ENCODE data around the gene CIAO2B. TPM values are rescaled to one million over a fixed set of nuclear protein-coding genes. Genes with fewer than 3 reads are reported as not detected.
"Not testable (repeated sequence)": the region's sequence is repeated elsewhere in the genome, so short reads cannot be mapped to it uniquely, and the experiment has no call there.

CIAO2B gene
- polyA plus RNA-seq, 1 experiment = 131 TPM

- H3K4me3 ChIP-seq (ENCODE audit: low read depth, low read length) = no peak within 1 kb of the TSS
- H3K27me3 ChIP-seq (ENCODE audit: control insufficient read depth, insufficient read depth, low read length) = peaks cover 29% of the 10 kb centered on the region
- ChIA-PET POLR2A (no interaction called here), CTCF (interaction anchor here (0.5 to 2.4 kb wide), 22 partner anchors 8 to 236 kb away, joined by 3 to 17 read pairs (median 4); no protein-coding TSS in a partner anchor)
- H3K9me3 ChIP-seq (ENCODE audit: control insufficient read depth, insufficient read depth, low read length) = no peaks in the 10 kb centered on the region
- DNase-seq (ENCODE audit: low read depth, low spot score) = peak; percentile 20
- no peak within 1 kb of the TSS for H3K27ac ChIP-seq (ENCODE audit: low read depth, low read length)
- peak; percentile 80 for TF ChIP-seq CTCF (IDR thresholded peaks at IDR 0.05; ENCODE audit: low read depth, low read length)
Measured at GRCh38 chr16:66961065-66961744, 27.0 kb upstream of the CIAO2B start, which contains the start of gene CES3. Gene CES3, plus strand, starts transcription at chr16:66961266. Its CDS starts 42 bp downstream, at chr16:66961308.

DNA sequence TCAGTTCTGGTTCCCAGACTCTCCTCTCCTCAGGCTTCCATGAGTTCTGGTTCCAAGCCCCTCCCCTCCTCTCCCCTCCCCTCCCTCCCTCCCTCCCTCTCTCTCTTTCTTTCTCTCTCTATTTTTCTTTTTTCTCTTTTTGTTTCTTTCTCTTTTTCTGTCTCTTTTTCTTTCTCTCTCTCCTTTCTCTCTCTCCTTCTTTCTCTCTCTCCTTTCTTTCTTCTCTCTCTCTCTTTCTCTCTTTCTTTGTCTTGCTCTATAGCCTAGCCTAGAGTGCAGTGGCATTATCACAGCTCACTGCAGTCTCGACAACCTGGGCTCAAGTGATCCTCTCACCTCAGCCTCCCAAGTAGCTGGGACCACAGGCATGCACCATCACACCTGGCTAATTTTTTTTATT is 26.1 kb upstream of the CIAO2B start:
- Histone ChIP-seq H3K4me3 (ENCODE audit: low read depth, low read length) (no peak overlapping the region), H3K27me3 (ENCODE audit: control insufficient read depth, insufficient read depth, low read length) (peaks cover 26% of the 10 kb centered on the region), H3K27ac (ENCODE audit: low read depth, low read length) (no peak overlapping the region), H3K9me3 (ENCODE audit: control insufficient read depth, insufficient read depth, low read length) (no peaks in the 10 kb centered on the region)
- no peak for DNase-seq (ENCODE audit: low read depth, low spot score)
- TF ChIP-seq CTCF (IDR thresholded peaks at IDR 0.05; ENCODE audit: low read depth, low read length) = no peak
- CTCF ChIA-PET = interaction anchor here (0.5 to 2.4 kb wide), 21 partner anchors 9 to 237 kb away, joined by 3 to 17 read pairs (median 4); no protein-coding TSS in a partner anchor
- POLR2A ChIA-PET = interaction anchor here (0.6 kb wide), 1 partner anchor 203 kb away, joined by 6 read pairs; no protein-coding TSS in a partner anchor

DNA sequence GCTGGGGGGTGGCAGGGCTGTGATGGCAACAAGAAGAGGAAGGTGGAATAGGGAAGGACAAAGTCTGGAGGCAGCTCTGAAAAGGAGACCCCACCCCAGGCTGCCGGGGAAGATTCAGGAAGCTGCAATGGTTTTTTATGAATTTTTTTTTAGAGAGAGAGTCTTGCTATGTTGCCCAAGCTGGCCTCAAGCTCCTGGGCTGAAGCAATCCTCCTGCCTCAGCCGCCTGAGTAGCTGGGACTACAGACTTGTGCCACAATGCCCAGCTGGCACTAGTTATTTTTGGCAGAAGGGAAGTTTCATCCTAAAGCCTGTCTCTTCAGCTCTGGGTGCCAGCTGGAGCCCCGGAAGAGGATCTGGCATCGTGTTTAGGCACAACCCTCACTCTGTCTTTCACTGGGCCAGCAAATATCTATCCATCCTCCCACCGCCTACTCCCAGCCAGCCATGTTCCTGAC is 25.5 kb upstream of the CIAO2B start:
- no peak for TF ChIP-seq CTCF (IDR thresholded peaks at IDR 0.05; ENCODE audit: low read depth, low read length)
- DNase-seq (ENCODE audit: low read depth, low spot score) = no peak

DNA sequence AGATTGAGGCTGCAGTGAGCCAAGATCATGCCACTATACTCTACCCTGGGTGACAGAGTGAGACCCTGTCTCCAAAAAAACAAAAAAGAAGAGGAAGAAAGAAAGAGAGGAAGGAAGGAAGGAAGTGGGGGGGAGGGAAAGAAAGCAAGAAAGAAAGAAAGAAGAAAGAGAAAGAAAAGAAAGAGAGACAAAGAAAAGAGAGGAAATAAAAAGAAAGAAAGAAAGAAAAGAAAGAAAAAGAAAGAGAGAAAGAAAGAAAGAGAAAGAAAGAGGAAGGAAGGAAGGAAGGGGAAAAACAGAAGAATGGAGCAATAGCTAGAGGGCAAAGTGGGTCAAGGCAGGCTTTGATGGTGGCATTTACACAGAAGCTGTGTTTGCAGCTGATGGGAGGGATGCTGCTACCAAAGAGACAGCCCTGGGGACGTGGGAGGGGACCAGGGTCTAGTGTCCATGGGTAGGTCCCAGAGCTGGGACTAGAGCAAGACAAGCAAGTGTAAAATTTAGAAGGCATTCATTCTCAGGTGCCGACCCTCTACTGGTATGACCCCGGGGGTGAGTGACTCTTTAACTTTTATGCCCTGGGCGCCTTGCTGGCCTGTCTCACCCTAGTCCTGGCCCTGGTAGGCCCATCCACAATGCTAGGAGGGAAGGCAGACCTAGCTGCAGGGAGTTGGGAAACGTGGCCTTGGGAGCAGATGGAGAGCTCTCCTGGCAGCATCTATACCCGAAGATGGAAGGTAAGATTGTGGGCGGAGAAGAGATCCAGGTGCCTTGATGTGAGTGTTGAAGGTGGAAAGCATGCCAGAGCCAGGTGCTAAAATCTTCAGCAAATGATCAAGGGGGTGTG is 24.9 kb upstream of the CIAO2B start:
- Histone ChIP-seq H3K27ac (ENCODE audit: low read depth, low read length) (no peak overlapping the region), H3K4me3 (ENCODE audit: low read depth, low read length) (no peak overlapping the region), H3K9me3 (ENCODE audit: control insufficient read depth, insufficient read depth, low read length) (no peaks in the 10 kb centered on the region), H3K27me3 (ENCODE audit: control insufficient read depth, insufficient read depth, low read length) (peaks cover 15% of the 10 kb centered on the region)
- TF ChIP-seq CTCF (IDR thresholded peaks at IDR 0.05; ENCODE audit: low read depth, low read length) = no peak
- CTCF ChIA-PET = interaction anchor here (0.7 to 3.8 kb wide), 8 partner anchors 13 to 374 kb away, joined by 3 to 19 read pairs (median 4); no protein-coding TSS in a partner anchor
- DNase-seq (ENCODE audit: low read depth, low spot score) = no peak
- POLR2A ChIA-PET = no interaction called here

More for the DNA sequence above, 25.5 kb upstream of the CIAO2B start:
- ChIA-PET CTCF (interaction anchor here (0.6 to 3.8 kb wide), 11 partner anchors 10 to 201 kb away, joined by 3 to 19 read pairs (median 4); no protein-coding TSS in a partner anchor), POLR2A (interaction anchor here (0.6 kb wide), 1 partner anchor 204 kb away, joined by 6 read pairs; no protein-coding TSS in a partner anchor)
- Histone ChIP-seq H3K27me3 (ENCODE audit: control insufficient read depth, insufficient read depth, low read length) (peaks cover 21% of the 10 kb centered on the region), H3K27ac (ENCODE audit: low read depth, low read length) (no peak overlapping the region), H3K9me3 (ENCODE audit: control insufficient read depth, insufficient read depth, low read length) (no peaks in the 10 kb centered on the region), H3K4me3 (ENCODE audit: low read depth, low read length) (no peak overlapping the region)

GRCh38 chr16:66956154-66956457 is 21.9 kb upstream of the CIAO2B start:
- POLR2A ChIA-PET; DNase-seq (ENCODE audit: low read depth, low spot score); H3K9me3 ChIP-seq (ENCODE audit: control insufficient read depth, insufficient read depth, low read length); H3K4me3 ChIP-seq (ENCODE audit: low read depth, low read length); H3K27ac ChIP-seq (ENCODE audit: low read depth, low read length): not testable (repeated sequence)
- peaks cover 15% of the 10 kb centered on the region for H3K27me3 ChIP-seq (ENCODE audit: control insufficient read depth, insufficient read depth, low read length)
- CTCF ChIA-PET = interaction anchor here (0.9 to 3.8 kb wide), 3 partner anchors 61 to 229 kb away, joined by 3 to 19 read pairs (median 3); no protein-coding TSS in a partner anchor

DNA sequence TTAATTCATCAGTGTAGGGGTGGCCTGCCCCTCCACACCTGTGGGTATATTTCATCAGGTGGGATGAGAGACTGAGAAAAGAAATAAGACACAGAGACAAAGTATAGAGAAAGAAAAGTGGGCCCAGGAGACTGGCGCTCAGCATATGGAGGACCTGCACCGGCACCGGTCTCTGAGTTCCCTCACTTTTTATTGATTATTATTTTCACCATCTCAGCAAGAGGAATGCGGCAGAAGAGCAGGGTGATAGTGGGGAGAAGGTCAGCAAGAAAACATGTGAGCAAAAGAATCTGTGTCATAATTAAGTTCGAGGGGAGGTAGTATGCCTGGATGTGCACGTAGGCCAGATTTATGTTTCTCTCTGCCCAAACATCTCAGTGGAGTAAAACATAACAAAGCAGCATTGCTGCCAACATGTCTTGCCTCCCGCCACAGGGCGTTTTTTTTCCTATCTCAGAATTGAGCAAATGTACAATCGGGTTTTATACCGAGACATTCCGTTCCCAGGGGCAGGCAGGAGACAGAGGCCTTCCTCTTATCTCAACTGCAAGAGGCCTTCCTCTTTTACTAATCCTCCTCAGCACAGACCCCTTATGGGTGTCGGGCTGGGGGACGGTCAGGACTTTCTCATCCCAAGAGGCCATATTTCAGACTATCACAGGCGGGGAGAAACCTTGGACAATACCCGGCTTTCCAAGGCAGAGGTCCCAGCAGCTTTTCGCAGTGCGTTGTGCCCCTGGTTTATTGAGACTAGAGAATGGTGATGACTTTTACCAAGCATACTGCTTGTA is 21.4 kb upstream of the CIAO2B start:
- H3K4me3 ChIP-seq (ENCODE audit: low read depth, low read length); DNase-seq (ENCODE audit: low read depth, low spot score); CTCF ChIA-PET; H3K9me3 ChIP-seq (ENCODE audit: control insufficient read depth, insufficient read depth, low read length); POLR2A ChIA-PET; H3K27ac ChIP-seq (ENCODE audit: low read depth, low read length): not testable (repeated sequence)
- peaks cover 15% of the 10 kb centered on the region for H3K27me3 ChIP-seq (ENCODE audit: control insufficient read depth, insufficient read depth, low read length)
